PFSK-1 (cell line): Measurements from ENCODE around the gene POLE.

ENCODE experiments used
- POLR2AphosphoS5 ChIP-seq: IDR thresholded peaks from 2 replicates; pipeline ENCODE4 v1.6.1; 2012; ENCODE audit warnings: low read depth, mild to moderate bottlenecking, control low read depth, low read length, moderate library complexity
- SIN3A ChIP-seq: IDR thresholded peaks from 2 replicates; pipeline ENCODE4 v1.6.1; 2012; ENCODE audit warnings: mild to moderate bottlenecking, low read length, moderate library complexity, borderline replicate concordance; ENCODE audit not compliant: insufficient read depth
- TAF1 ChIP-seq: IDR thresholded peaks from 2 replicates; pipeline ENCODE4 v1.6.1; 2012; ENCODE audit warnings: low read length, control low read depth, borderline replicate concordance; ENCODE audit not compliant: insufficient read depth
- TF ChIP-seq, protein P1 (sequence below), 2 experiments: IDR thresholded peaks; 2 replicates each; pipeline versions ENCODE4 v1.6.1 to v1.8.0; 2011 to 2012; ENCODE audit warnings: low read depth in 2 of 2, low read length in 2 of 2, control low read depth in 1 of 2, inconsistent platforms in 1 of 2, mild to moderate bottlenecking in 1 of 2, moderate library complexity in 1 of 2; ENCODE audit not compliant: insufficient read depth in 1 of 2

DNA sequence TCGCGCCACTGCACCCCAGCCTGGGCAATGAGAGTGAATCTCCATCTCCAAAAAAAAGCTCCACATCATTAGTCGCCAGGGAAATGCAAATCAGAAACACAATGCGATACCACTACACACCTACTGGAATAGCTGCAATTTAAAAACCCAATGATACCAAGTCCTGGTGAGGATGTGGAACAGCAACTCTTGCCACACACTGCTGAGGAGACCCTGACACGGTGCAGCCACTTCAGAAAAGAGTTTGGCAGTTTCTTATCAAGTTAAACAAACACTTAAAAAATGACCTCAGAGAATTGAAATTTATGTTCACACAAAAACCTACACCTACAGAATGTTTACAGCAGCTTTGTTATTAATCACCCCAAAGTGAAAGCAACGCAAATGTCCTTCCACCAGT lies 56.5 kb downstream of the POLE start:
- TF ChIP-seq POLR2AphosphoS5 (no peak; the same call in 1 of the 2 replicates), SIN3A (no peak), TAF1 (no peak)
- TF ChIP-seq, protein P1, sequence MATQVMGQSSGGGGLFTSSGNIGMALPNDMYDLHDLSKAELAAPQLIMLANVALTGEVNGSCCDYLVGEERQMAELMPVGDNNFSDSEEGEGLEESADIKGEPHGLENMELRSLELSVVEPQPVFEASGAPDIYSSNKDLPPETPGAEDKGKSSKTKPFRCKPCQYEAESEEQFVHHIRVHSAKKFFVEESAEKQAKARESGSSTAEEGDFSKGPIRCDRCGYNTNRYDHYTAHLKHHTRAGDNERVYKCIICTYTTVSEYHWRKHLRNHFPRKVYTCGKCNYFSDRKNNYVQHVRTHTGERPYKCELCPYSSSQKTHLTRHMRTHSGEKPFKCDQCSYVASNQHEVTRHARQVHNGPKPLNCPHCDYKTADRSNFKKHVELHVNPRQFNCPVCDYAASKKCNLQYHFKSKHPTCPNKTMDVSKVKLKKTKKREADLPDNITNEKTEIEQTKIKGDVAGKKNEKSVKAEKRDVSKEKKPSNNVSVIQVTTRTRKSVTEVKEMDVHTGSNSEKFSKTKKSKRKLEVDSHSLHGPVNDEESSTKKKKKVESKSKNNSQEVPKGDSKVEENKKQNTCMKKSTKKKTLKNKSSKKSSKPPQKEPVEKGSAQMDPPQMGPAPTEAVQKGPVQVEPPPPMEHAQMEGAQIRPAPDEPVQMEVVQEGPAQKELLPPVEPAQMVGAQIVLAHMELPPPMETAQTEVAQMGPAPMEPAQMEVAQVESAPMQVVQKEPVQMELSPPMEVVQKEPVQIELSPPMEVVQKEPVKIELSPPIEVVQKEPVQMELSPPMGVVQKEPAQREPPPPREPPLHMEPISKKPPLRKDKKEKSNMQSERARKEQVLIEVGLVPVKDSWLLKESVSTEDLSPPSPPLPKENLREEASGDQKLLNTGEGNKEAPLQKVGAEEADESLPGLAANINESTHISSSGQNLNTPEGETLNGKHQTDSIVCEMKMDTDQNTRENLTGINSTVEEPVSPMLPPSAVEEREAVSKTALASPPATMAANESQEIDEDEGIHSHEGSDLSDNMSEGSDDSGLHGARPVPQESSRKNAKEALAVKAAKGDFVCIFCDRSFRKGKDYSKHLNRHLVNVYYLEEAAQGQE (IDR thresholded peaks at IDR 0.05; ENCODE audit: insufficient read depth in 1 of 2, low read depth in 2 of 2, low read length in 2 of 2) = no peak
